DND-41 (cell line): ENCODE data around the gene RAB43.
"Not testable (repeated sequence)": the region's sequence is repeated elsewhere in the genome, so short reads cannot be mapped to it uniquely, and the experiment has no call there.

ENCODE experiments used
- ATAC-seq: fragments of 200-7000 bp; cut with Tn5 transposase; 3 replicates; pipeline ENCODE4 v1.9.1; 2021; ENCODE audit warnings: low read depth; ENCODE audit not compliant: insufficient read depth
- DNase-seq: peaks from one replicate; pipeline ENCODE4 v3.0.0-alpha.2; 2020
- H2AFZ ChIP-seq: 2 replicates; pipeline ENCODE4 v1.6.0; 2012; ENCODE audit warnings: low read depth, low read length
- H3K27ac ChIP-seq: 2 replicates; pipeline ENCODE4 v1.5.1; 2012; ENCODE audit warnings: low read length, inconsistent platforms
- H3K27me3 ChIP-seq: fragments of 200-600 bp; sonication (generic); 2 replicates; pipeline ENCODE4 v1.6.0; 2012; ENCODE audit warnings: low read length, mild to moderate bottlenecking, inconsistent platforms; ENCODE audit not compliant: insufficient read depth, poor library complexity
- H3K36me3 ChIP-seq: 2 replicates; pipeline ENCODE4 v1.5.1; 2012; ENCODE audit warnings: low read length, inconsistent platforms; ENCODE audit not compliant: insufficient read depth
- H3K4me1 ChIP-seq: 2 replicates; pipeline ENCODE4 v1.5.1; 2012; ENCODE audit warnings: mild to moderate bottlenecking, low read length; ENCODE audit not compliant: insufficient read depth
- H3K4me2 ChIP-seq: 2 replicates; pipeline ENCODE4 v1.6.0; 2012; ENCODE audit warnings: mild to moderate bottlenecking, moderate library complexity, low read length, inconsistent platforms; ENCODE audit not compliant: insufficient read depth
- H3K4me3 ChIP-seq, 2 experiments: fragments of 200-600 bp in 1 of 2; shearing (Covaris generic) in 1 of 2; 2 replicates each; pipeline ENCODE4 v1.5.1; 2012 to 2016; ENCODE audit warnings: inconsistent platforms in 2 of 2, low read length in 2 of 2, mild to moderate bottlenecking in 2 of 2, low read depth in 1 of 2, moderate library complexity in 1 of 2
- H3K79me2 ChIP-seq: 2 replicates; pipeline ENCODE4 v1.6.0; 2012; ENCODE audit warnings: low read length, inconsistent platforms; ENCODE audit not compliant: insufficient read depth
- H3K9ac ChIP-seq: 2 replicates; pipeline ENCODE4 v1.6.0; 2012; ENCODE audit warnings: low read depth, mild to moderate bottlenecking, inconsistent platforms, low read length, moderate library complexity
- H3K9me3 ChIP-seq: 2 replicates; pipeline ENCODE4 v1.5.1; 2012; ENCODE audit warnings: low read length, moderate library complexity, mild to moderate bottlenecking, inconsistent platforms; ENCODE audit not compliant: insufficient read depth, severe bottlenecking
- H4K20me1 ChIP-seq: 2 replicates; pipeline ENCODE4 v1.6.0; 2012; ENCODE audit warnings: low read length; ENCODE audit not compliant: insufficient read depth
- CTCF ChIP-seq: IDR thresholded peaks from 2 replicates; pipeline ENCODE4 v1.5.1; 2012; ENCODE audit warnings: borderline replicate concordance, low read length, moderate library complexity, mild to moderate bottlenecking; ENCODE audit not compliant: poor library complexity, severe bottlenecking; ENCODE audit errors: extremely low read depth
- EZH2 ChIP-seq: IDR thresholded peaks from 3 replicates; pipeline ENCODE4 v1.6.1; 2012; ENCODE audit warnings: borderline replicate concordance, low read depth, mild to moderate bottlenecking, moderate library complexity, low read length, inconsistent platforms; ENCODE audit not compliant: severe bottlenecking

The RAB43 gene

GRCh38 chr3:129101370-129102138, 20.1 kb downstream of the RAB43 start:
- Histone ChIP-seq H2AFZ (no peak overlapping the region), H3K9ac (no peak overlapping the region), H3K27me3 (no peaks in the 10 kb centered on the region), H4K20me1 (peaks cover 26% of the 10 kb centered on the region), H3K79me2 (peaks cover 60% of the 10 kb centered on the region), H3K4me1 (no peaks in the 10 kb centered on the region), H3K36me3 (peaks cover 22% of the 10 kb centered on the region), H3K4me3 (no peak overlapping the region), H3K27ac (0 out of 2 replicates have a peak overlapping the region, but pooled peaks have one; percentile 11), H3K9me3 (no peaks in the 10 kb centered on the region), H3K4me2 (no peak overlapping the region)
- no peak for TF ChIP-seq CTCF
- TF ChIP-seq EZH2, result no peak
- ATAC-seq (no peak), DNase-seq (no peak)

- H3K4me2 ChIP-seq, result no peak overlapping the region
- DNase-seq (no peak), ATAC-seq (no peak)
- no peaks in the 10 kb centered on the region for H3K9me3 ChIP-seq
- peaks cover 56% of the 10 kb centered on the region for H3K79me2 ChIP-seq
- H3K27me3 ChIP-seq, result no peaks in the 10 kb centered on the region
- H3K36me3 ChIP-seq, result peaks cover 21% of the 10 kb centered on the region
- no peaks in the 10 kb centered on the region for H3K4me1 ChIP-seq
- H3K4me3 ChIP-seq, result no peak overlapping the region
- no peak overlapping the region for H3K27ac ChIP-seq
- H3K9ac ChIP-seq, result no peak overlapping the region
- H2AFZ ChIP-seq, result no peak overlapping the region
- TF ChIP-seq EZH2 (no peak), CTCF (no peak)
- peaks cover 24% of the 10 kb centered on the region for H4K20me1 ChIP-seq
Observed at GRCh38 chr3:129100274-129100673, 21.3 kb downstream of the RAB43 start.

- H3K9ac ChIP-seq, result no peak overlapping the region
- H3K27ac ChIP-seq, result no peak overlapping the region
- no peak overlapping the region for H2AFZ ChIP-seq
- peaks cover 10% of the 10 kb centered on the region for H4K20me1 ChIP-seq
- DNase-seq (no peak), ATAC-seq (no peak)
- peaks cover 22% of the 10 kb centered on the region for H3K79me2 ChIP-seq
- peaks cover 50% of the 10 kb centered on the region for H3K36me3 ChIP-seq
- no peak overlapping the region for H3K4me2 ChIP-seq
- H3K27me3 ChIP-seq, result no peaks in the 10 kb centered on the region
- H3K9me3 ChIP-seq, result no peaks in the 10 kb centered on the region
- H3K4me3 ChIP-seq, result no peak overlapping the region
- H3K4me1 ChIP-seq, result no peaks in the 10 kb centered on the region
- TF ChIP-seq EZH2, result no peak
- TF ChIP-seq CTCF, result no peak
Observed at GRCh38 chr3:129095285-129095684, 26.3 kb downstream of the RAB43 start.

GRCh38 chr3:129088312-129088711, 33.3 kb downstream of the RAB43 start:
- not testable (repeated sequence) for H3K9ac ChIP-seq, H3K9me3 ChIP-seq, H3K27me3 ChIP-seq, H3K4me3 ChIP-seq, H3K4me1 ChIP-seq, H3K27ac ChIP-seq, H2AFZ ChIP-seq, H4K20me1 ChIP-seq, H3K79me2 ChIP-seq, H3K4me2 ChIP-seq, ATAC-seq, DNase-seq
- peaks cover 17% of the 10 kb centered on the region for H3K36me3 ChIP-seq

- H4K20me1 ChIP-seq, H3K4me1 ChIP-seq, H3K27ac ChIP-seq, H3K79me2 ChIP-seq, DNase-seq, H3K4me3 ChIP-seq, H3K27me3 ChIP-seq, H2AFZ ChIP-seq, H3K4me2 ChIP-seq, H3K9me3 ChIP-seq, H3K9ac ChIP-seq: not testable (repeated sequence)
- peak; percentile 57 for ATAC-seq
- H3K36me3 ChIP-seq, result peaks cover 13% of the 10 kb centered on the region
Observed at GRCh38 chr3:129087904-129088303, 33.7 kb downstream of the RAB43 start.
